Trophoblast cell (in vitro differentiated cells and primary cell): Measurements from ENCODE around the gene MYO1D.
"Not testable (repeated sequence)": the region's sequence is repeated elsewhere in the genome, so short reads cannot be mapped to it uniquely, and the experiment has no call there.

Experiments
- DNase-seq, 2 donors: peaks; one replicate each; pipeline ENCODE4 v3.0.0-alpha.2; 2016
- H2AFZ ChIP-seq: 2 replicates; pipeline ENCODE4 v1.6.1; 2013; ENCODE audit warnings: low read length, moderate library complexity, mild to moderate bottlenecking; ENCODE audit not compliant: insufficient read depth, poor library complexity
- H2AK5ac ChIP-seq: 2 replicates; pipeline ENCODE4 v1.6.1; 2013; ENCODE audit warnings: mild to moderate bottlenecking, low read length
- H2BK120ac ChIP-seq: 2 replicates; pipeline ENCODE4 v1.6.1; 2013; ENCODE audit warnings: low read length, mild to moderate bottlenecking, moderate library complexity; ENCODE audit not compliant: insufficient read depth, poor library complexity
- H2BK12ac ChIP-seq: 2 replicates; pipeline ENCODE4 v1.6.1; 2013; ENCODE audit warnings: mild to moderate bottlenecking, low read length, moderate library complexity
- H2BK5ac ChIP-seq: 2 replicates; pipeline ENCODE4 v1.6.1; 2013; ENCODE audit warnings: low read length, low read depth, moderate library complexity, mild to moderate bottlenecking; ENCODE audit not compliant: poor library complexity
- H3K14ac ChIP-seq: 2 replicates; pipeline ENCODE4 v1.6.1; 2013; ENCODE audit warnings: mild to moderate bottlenecking, low read length
- H3K18ac ChIP-seq: 2 replicates; pipeline ENCODE4 v1.6.1; 2013; ENCODE audit warnings: mild to moderate bottlenecking, low read length
- H3K23ac ChIP-seq: 2 replicates; pipeline ENCODE4 v1.6.1; 2013; ENCODE audit warnings: low read length
- H3K27ac ChIP-seq: 2 replicates; pipeline ENCODE4 v1.5.1; 2013; ENCODE audit warnings: low read depth, mild to moderate bottlenecking, inconsistent platforms, low read length, moderate library complexity
- H3K27me3 ChIP-seq: 2 replicates; pipeline ENCODE4 v1.6.1; 2013; ENCODE audit warnings: inconsistent platforms, mild to moderate bottlenecking, low read length, moderate library complexity; ENCODE audit not compliant: insufficient read depth
- H3K36me3 ChIP-seq, 2 experiments: 1 replicate in 1 of 2; 2 replicates in 1 of 2; pipeline ENCODE4 v1.6.1; 2013; ENCODE audit warnings: low read length in 2 of 2, mild to moderate bottlenecking in 2 of 2, moderate library complexity in 1 of 2; ENCODE audit not compliant: insufficient read depth in 2 of 2, control insufficient read depth in 1 of 2
- H3K4ac ChIP-seq: 2 replicates; pipeline ENCODE4 v1.6.1; 2013; ENCODE audit warnings: low read depth, mild to moderate bottlenecking, low read length, moderate library complexity
- H3K4me1 ChIP-seq, 2 experiments: 1 replicate in 1 of 2; 2 replicates in 1 of 2; pipeline ENCODE4 v1.6.1; 2013; ENCODE audit warnings: low read length in 2 of 2, mild to moderate bottlenecking in 2 of 2, moderate library complexity in 1 of 2; ENCODE audit not compliant: insufficient read depth in 2 of 2, control insufficient read depth in 1 of 2
- H3K4me2 ChIP-seq: 2 replicates; pipeline ENCODE4 v1.6.1; 2013; ENCODE audit warnings: inconsistent platforms, mild to moderate bottlenecking, low read length, moderate library complexity
- H3K4me3 ChIP-seq: 2 replicates; pipeline ENCODE4 v1.5.1; 2013; ENCODE audit warnings: mild to moderate bottlenecking, low read depth, low read length, inconsistent platforms
- H3K79me1 ChIP-seq: one replicate; pipeline ENCODE4 v1.6.1; 2013; ENCODE audit warnings: low read length
- H3K79me2 ChIP-seq: 2 replicates; pipeline ENCODE4 v1.6.1; 2013; ENCODE audit warnings: low read length, mild to moderate bottlenecking; ENCODE audit not compliant: control insufficient read depth, insufficient read depth, poor library complexity
- H3K9ac ChIP-seq: 2 replicates; pipeline ENCODE4 v1.6.1; 2013; ENCODE audit warnings: mild to moderate bottlenecking, low read length
- H3K9me3 ChIP-seq: 2 replicates; pipeline ENCODE4 v1.6.1; 2013; ENCODE audit warnings: low read depth, mild to moderate bottlenecking, control low read depth, inconsistent platforms, low read length; ENCODE audit not compliant: insufficient read depth
- H4K12ac ChIP-seq: 2 replicates; pipeline ENCODE4 v1.6.1; 2013; ENCODE audit warnings: low read depth, mild to moderate bottlenecking, low read length, moderate library complexity
- H4K8ac ChIP-seq: 2 replicates; pipeline ENCODE4 v1.6.1; 2013; ENCODE audit warnings: low read depth, mild to moderate bottlenecking, low read length, moderate library complexity
- H4K91ac ChIP-seq: one replicate; pipeline ENCODE4 v1.6.1; 2013; ENCODE audit warnings: low read depth, mild to moderate bottlenecking, low read length, moderate library complexity
- WGBS: extraction: QIAGEN DNeasy Blood & Tissue Kit; methylation state at CpG from one replicate; pipeline ENCODE4 v1.1.7; 2013; ENCODE audit warnings: missing lambda C conversion rate; ENCODE audit not compliant: insufficient read length, insufficient coverage; ENCODE audit errors: extremely low coverage; 5-methylcytosine and 5-hydroxymethylcytosine counted together

The MYO1D gene

DNA sequence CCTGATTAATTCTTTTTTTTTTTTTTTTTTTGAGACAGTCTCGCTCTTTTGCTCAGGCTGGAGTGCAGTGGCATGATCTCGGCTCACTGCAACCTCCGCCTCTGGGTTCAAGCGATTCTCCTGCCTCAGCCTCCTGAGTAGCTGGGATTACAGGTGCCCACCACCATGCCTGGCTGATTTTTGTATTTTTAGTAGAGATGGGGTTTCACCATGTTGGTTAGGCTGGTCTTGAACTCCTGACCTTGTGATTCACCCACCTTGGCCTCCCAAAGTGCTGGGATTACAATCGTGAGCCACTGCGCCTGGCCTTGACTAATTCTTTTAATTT is 352.4 kb downstream of the MYO1D start:
- not testable (repeated sequence) for H3K9ac ChIP-seq, H3K79me1 ChIP-seq, H3K9me3 ChIP-seq, H3K4me3 ChIP-seq, H2BK120ac ChIP-seq, H4K8ac ChIP-seq, DNase-seq, H2AFZ ChIP-seq, H3K4ac ChIP-seq, H3K18ac ChIP-seq, H3K79me2 ChIP-seq, H3K27ac ChIP-seq, H2BK12ac ChIP-seq, H2AK5ac ChIP-seq, H3K23ac ChIP-seq, H3K14ac ChIP-seq, H3K27me3 ChIP-seq, H4K91ac ChIP-seq, H3K4me2 ChIP-seq, H4K12ac ChIP-seq, H2BK5ac ChIP-seq, H3K36me3 ChIP-seq, H3K4me1 ChIP-seq
- no CpG with 5 or more reads among the region's 6 CpGs for WGBS

DNA sequence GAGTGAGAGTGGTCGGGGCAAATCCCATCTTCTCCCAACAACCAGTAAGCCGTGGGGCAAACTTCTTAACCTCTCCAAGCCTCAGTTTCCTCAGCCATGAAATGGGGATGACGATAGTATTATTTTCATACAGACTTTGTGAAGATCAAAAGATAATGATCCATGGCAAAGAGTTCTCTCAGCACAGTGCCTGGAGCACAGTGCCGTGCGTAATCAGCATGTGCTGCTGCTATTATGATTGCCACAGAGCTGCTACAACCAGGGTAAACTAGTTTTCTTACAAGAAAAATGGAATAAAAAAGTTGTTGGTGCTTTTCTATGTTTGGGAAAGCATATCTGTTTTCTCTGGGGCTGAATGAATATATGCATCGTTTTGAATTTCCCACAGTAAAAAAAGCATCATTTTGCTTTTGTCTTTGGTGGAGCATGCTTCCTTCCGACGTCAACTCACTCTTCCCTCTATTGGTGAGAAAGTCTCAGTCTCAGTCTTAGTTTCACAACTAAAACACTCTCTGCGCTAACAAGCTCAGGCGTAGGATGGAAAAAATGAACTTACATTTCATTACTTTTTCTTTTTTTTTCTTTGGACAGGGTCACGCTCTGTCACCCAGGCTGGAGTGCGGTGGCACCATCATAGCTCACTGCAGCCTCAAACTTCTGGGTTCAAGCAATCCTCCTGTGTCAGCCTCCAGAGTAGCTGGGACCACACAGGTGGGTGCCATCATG is 352.9 kb downstream of the MYO1D start:
- Histone ChIP-seq H3K27ac (no peak overlapping the region), H4K8ac (no peak overlapping the region), H2AK5ac (no peak overlapping the region), H3K9me3 (no peaks in the 10 kb centered on the region), H2BK5ac (no peak overlapping the region), H3K23ac (no peak overlapping the region), H3K14ac (no peak overlapping the region), H3K36me3 (no peaks in the 10 kb centered on the region), H3K9ac (no peak overlapping the region), H2AFZ (no peak overlapping the region), H4K12ac (no peak overlapping the region), H2BK12ac (no peak overlapping the region), H3K4me1 (peaks cover 5 to 9% of the 10 kb centered on the region in 2 experiments), H3K4me3 (no peak overlapping the region), H3K79me2 (no peaks in the 10 kb centered on the region), H3K27me3 (no peaks in the 10 kb centered on the region), H3K4me2 (no peak overlapping the region), H4K91ac (no peak overlapping the region), H3K4ac (no peak overlapping the region), H3K18ac (no peak overlapping the region), H2BK120ac (no peak overlapping the region), H3K79me1 (peaks cover 2% of the 10 kb centered on the region)
- no CpG with 5 or more reads among the region's 12 CpGs for WGBS
- DNase-seq, result no peak

DNA sequence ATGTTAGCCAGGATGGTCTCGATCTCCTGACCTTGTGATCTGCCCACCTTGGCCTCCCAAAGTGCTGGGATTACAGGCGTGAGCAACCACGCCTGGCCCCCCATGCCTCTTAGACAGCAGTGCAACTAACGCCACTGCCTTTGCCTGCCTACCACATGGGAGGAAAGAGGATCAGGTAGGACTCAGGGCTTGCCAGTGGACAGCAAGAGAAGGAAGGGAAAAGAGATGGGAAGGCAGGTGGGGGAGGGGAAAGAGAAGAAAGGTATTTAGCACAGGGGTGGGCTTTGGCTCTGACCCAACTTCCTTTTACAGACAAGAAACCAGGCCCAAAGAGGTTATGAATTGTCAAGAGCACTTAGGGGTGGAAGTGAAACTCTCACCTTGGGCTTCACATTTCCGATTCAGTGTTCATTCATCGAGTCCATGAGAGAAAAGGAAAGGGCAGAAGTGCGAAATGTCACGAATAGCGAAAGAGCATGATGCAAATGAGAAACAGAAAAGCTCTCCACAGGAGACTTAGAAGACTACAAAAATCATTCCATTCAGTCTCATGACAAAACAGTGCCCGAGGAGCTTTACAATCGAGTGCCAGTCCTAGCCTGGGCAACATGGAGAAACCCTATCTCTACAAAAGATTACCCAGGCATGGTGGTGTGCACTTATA is 353.8 kb downstream of the MYO1D start:
- Histone ChIP-seq H3K18ac (no peak overlapping the region), H3K4ac (no peak overlapping the region), H3K4me3 (no peak overlapping the region), H3K27ac (no peak overlapping the region), H3K4me2 (no peak overlapping the region), H3K9ac (no peak overlapping the region), H3K79me1 (peaks cover 5% of the 10 kb centered on the region), H4K91ac (no peak overlapping the region), H4K8ac (no peak overlapping the region), H3K23ac (no peak overlapping the region), H2BK5ac (no peak overlapping the region), H4K12ac (no peak overlapping the region), H2BK12ac (no peak overlapping the region), H2AFZ (no peak overlapping the region), H3K9me3 (no peaks in the 10 kb centered on the region), H3K4me1 (peaks cover 7 to 14% of the 10 kb centered on the region in 2 experiments), H2AK5ac (no peak overlapping the region), H3K14ac (no peak overlapping the region), H2BK120ac (no peak overlapping the region), H3K36me3 (no peaks in the 10 kb centered on the region), H3K27me3 (no peaks in the 10 kb centered on the region), H3K79me2 (no peaks in the 10 kb centered on the region)
- no CpG with 5 or more reads among the region's 11 CpGs for WGBS
- DNase-seq, result no peak

DNA sequence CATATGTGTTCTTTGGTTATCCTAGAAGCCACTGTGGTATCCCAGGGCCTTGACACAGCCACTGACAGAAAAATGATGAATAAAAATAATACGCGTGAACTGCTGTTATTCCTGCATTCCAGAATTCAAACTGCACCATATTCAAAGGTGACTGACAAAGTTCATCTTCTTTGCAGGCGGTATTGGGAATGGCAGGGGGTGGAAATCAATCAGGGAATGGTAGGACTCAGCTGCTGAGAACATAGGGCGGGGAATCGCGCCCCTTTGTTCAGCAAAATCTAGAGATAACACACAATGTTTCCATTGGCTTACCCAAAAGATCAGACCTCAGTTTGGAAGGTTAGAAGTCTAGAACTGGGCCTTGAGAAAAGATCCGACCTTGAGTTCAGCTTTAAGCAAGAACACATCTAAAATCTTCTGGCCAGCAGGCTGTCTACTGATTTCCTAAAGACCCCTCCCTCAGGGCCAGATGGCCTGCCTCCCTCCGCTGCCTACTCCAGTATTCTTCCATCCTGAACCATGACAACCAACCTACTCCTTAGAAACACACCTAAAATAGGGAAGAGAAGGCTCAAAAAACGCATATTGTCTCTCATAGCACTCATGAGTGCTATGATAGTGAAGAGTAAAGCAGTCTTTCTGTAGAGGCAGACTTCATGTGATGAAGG is 356.1 kb downstream of the MYO1D start:
- Histone ChIP-seq H2AFZ (no peak overlapping the region), H3K4me3 (no peak overlapping the region), H3K36me3 (no peaks in the 10 kb centered on the region), H4K8ac (no peak overlapping the region), H4K12ac (no peak overlapping the region), H3K27me3 (no peaks in the 10 kb centered on the region), H3K14ac (no peak overlapping the region), H3K27ac (no peak overlapping the region), H2BK120ac (no peak overlapping the region), H3K4me1 (peaks cover 7 to 14% of the 10 kb centered on the region in 2 experiments), H3K9me3 (peaks cover 2% of the 10 kb centered on the region), H3K4me2 (no peak overlapping the region), H3K79me2 (no peaks in the 10 kb centered on the region), H3K4ac (no peak overlapping the region), H3K23ac (no peak overlapping the region), H3K79me1 (peaks cover 5% of the 10 kb centered on the region), H3K18ac (no peak overlapping the region), H2AK5ac (no peak overlapping the region), H4K91ac (no peak overlapping the region), H2BK5ac (no peak overlapping the region), H3K9ac (no peak overlapping the region), H2BK12ac (no peak overlapping the region)
- DNase-seq, result no peak
- no CpG with 5 or more reads among the region's 9 CpGs for WGBS
